A673 (cell line): ENCODE measurements around the gene TTC28. TPM values are rescaled to one million over a fixed set of nuclear protein-coding genes. Genes with fewer than 3 reads are reported as not detected.
A peak's percentile ranks its signal among the peaks of the same experiment; 100 is the strongest.

Experiments used
- BruUV-seq: library from RNA; stranded (reverse); fragments of 400-500 nt; replicated peaks from 2 replicates; lab custom pipeline; 2021; lab: Mats Ljungman, UMichigan
- CTCF ChIA-PET: fragments of 300-600 bp; sonication (Branson Sonifier 250); formaldehyde crosslinking; loops from one replicate; lab custom pipeline; 2022; ENCODE audit warnings: antibody characterized with exemption; lab: Charles Lee
- POLR2A ChIA-PET: fragments of 300-600 bp; sonication (Branson Sonifier 250); formaldehyde crosslinking; loops from one replicate; lab custom pipeline; 2022; ENCODE audit warnings: antibody characterized with exemption; ENCODE audit not compliant: low non-redundant PET; lab: Charles Lee
- DNase-seq: peaks from one replicate; pipeline ENCODE4 v3.0.0-alpha.2; 2015; ENCODE audit warnings: low spot score
- H3K27ac ChIP-seq: fragments of 200-600 bp; sonication (generic); 2 replicates; pipeline ENCODE4 v1.5.1; 2016; ENCODE audit warnings: mixed run types, low read depth, mild to moderate bottlenecking, mixed read lengths, antibody characterized with exemption, low read length; ENCODE audit not compliant: poor library complexity, severe bottlenecking
- H3K27me3 ChIP-seq: fragments of 200-600 bp; sonication (generic); replicated peaks from 2 replicates; pipeline ENCODE4 v1.6.1; 2017; ENCODE audit warnings: mixed run types, low read depth, mild to moderate bottlenecking, mixed read lengths, antibody characterized with exemption, low read length; ENCODE audit not compliant: insufficient read depth, poor library complexity
- H3K36me3 ChIP-seq: fragments of 200-600 bp; sonication (generic); 2 replicates; pipeline ENCODE4 v1.6.1; 2016; ENCODE audit warnings: mixed run types, mild to moderate bottlenecking, mixed read lengths, antibody characterized with exemption, low read length; ENCODE audit not compliant: insufficient read depth, poor library complexity, severe bottlenecking
- H3K4me1 ChIP-seq: fragments of 200-600 bp; sonication (generic); 2 replicates; pipeline ENCODE4 v1.6.1; 2017; ENCODE audit warnings: mixed run types, mild to moderate bottlenecking, mixed read lengths, antibody characterized with exemption, low read length; ENCODE audit not compliant: insufficient read depth, poor library complexity, severe bottlenecking
- H3K4me3 ChIP-seq: fragments of 200-600 bp; sonication (generic); 2 replicates; pipeline ENCODE4 v1.5.1; 2016; ENCODE audit warnings: low read depth, mixed run types, mild to moderate bottlenecking, mixed read lengths, low read length; ENCODE audit not compliant: poor library complexity, severe bottlenecking
- H3K9me3 ChIP-seq: fragments of 200-600 bp; sonication (generic); 2 replicates; pipeline ENCODE4 v1.6.1; 2016; ENCODE audit warnings: mixed run types, low read depth, mild to moderate bottlenecking, mixed read lengths, antibody characterized with exemption, low read length; ENCODE audit not compliant: poor library complexity, severe bottlenecking
- EZH2 ChIP-seq: fragments of 200-600 bp; sonication (generic); IDR thresholded peaks from 2 replicates; pipeline ENCODE4 v1.6.1; 2017; ENCODE audit warnings: borderline replicate concordance, low read depth, mild to moderate bottlenecking, mixed read lengths, antibody characterized with exemption, low read length; ENCODE audit not compliant: poor library complexity, severe bottlenecking
- intact Hi-C: fragments of 100-400 bp; cut with micrococcal nuclease; formaldehyde crosslinking; loops from one replicate; pipeline ENCODE4 v1.10.0; 2022; ENCODE audit not compliant: unreplicated experiment
- total RNA-seq: library from RNA; stranded (reverse); gene quantifications from 2 replicates; pipeline ENCODE4 v1.2.3, GENCODE V29; 2021
- TF ChIP-seq, protein P1 (sequence below): fragments of 300-800, 200-600 bp; sonication (generic); conservative IDR thresholded peaks from 2 replicates; pipeline ENCODE4 v1.5.1; 2017; ENCODE audit warnings: low read depth, mild to moderate bottlenecking, antibody characterized with exemption, low read length, moderate library complexity, mixed read lengths

TTC28 gene
- total RNA-seq, 1 experiment from 2014 or later: 48.7 TPM

DNA sequence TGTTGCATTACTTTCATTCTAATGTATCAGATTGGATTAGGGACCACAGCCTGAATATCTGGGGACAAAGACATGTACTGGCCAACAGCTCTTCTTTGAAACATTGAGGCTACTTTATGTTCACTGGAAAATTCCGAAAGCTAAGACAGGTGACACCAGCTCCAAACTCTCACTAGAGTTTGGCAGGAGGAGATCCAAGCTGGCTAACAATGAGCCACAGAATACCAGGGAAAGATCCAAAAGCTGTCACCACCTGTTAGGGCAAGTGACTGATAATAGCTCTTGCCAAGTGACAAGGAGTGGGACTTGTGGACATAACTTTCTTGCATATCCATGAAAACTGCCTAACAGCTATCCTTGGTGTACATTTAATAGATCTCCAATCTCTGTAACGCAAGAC, 333.3 kb downstream of the TTC28 start:
- POLR2A ChIA-PET: no interaction called here
- no TSS peak for BruUV-seq
- TF ChIP-seq, protein P1, sequence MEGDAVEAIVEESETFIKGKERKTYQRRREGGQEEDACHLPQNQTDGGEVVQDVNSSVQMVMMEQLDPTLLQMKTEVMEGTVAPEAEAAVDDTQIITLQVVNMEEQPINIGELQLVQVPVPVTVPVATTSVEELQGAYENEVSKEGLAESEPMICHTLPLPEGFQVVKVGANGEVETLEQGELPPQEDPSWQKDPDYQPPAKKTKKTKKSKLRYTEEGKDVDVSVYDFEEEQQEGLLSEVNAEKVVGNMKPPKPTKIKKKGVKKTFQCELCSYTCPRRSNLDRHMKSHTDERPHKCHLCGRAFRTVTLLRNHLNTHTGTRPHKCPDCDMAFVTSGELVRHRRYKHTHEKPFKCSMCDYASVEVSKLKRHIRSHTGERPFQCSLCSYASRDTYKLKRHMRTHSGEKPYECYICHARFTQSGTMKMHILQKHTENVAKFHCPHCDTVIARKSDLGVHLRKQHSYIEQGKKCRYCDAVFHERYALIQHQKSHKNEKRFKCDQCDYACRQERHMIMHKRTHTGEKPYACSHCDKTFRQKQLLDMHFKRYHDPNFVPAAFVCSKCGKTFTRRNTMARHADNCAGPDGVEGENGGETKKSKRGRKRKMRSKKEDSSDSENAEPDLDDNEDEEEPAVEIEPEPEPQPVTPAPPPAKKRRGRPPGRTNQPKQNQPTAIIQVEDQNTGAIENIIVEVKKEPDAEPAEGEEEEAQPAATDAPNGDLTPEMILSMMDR: no peak
- TF ChIP-seq EZH2: no peak
- no peak for DNase-seq
- CTCF ChIA-PET: no interaction called here
- no peaks in the 10 kb centered on the region for H3K27me3 ChIP-seq
- H3K27ac ChIP-seq: no peak overlapping the region
- no peaks in the 10 kb centered on the region for H3K9me3 ChIP-seq
- intact Hi-C loops: no loop called here
- no peaks in the 10 kb centered on the region for H3K36me3 ChIP-seq
- peaks cover 9% of the 10 kb centered on the region for H3K4me1 ChIP-seq
- H3K4me3 ChIP-seq: no peak overlapping the region

DNA sequence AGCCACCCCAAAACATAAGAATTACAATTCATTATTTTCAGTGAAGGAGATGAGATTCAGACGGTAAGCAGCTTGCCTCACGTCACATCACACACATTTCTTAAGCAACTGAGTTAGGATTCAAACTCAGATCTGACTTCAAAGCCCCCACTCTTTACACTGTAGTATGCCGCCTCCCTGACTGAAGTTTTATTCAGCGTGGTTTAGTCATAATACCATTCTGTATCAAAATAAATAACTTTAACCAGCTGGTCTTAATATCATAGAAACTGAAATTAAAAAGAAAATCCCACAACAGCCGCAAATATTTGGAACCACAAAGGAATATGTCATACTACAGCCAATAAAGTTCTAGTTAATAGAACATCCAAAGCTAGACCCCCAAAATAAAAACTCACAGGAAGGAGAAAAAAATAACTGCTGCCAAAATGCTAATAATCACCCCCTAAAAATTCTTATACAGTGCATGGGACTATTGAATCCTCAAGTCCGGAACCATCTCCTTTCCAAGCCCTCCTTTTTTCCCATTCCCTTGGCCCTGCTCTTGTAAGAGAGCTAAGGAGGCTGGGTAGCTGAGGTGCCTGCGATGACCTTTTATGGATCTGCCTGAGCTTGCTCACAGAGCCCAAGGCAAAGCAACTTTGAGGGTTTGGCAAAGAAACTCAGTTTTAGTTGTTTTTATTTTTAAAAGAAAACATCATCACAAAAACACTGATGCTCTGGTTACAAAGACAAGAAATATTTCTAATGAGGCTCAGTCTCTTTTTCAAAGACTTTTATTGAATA, 334.5 kb downstream of the TTC28 start:
- no TSS peak for BruUV-seq

DNA sequence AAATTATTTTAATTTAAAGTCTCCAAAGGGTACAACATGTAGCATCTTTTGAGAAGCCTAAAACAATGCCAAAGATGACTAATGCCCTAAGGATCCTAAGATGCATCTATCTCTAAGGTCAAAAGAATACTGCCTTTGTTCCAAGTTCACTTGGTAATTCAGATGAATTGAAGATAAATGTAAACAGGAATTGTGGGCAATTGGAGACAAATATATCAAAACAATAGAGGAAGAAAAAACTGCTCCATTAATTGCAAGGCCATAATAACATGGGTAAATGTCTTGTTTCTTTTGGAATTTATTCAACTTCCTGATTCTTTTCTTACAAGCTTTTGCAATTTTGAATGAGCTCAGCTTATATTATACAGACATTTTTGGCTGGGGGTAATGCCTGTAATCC, 338.6 kb downstream of the TTC28 start:
- peak; percentile 70 for DNase-seq
- Histone ChIP-seq H3K27me3 (no peaks in the 10 kb centered on the region), H3K9me3 (no peaks in the 10 kb centered on the region), H3K4me1 (peaks cover 12% of the 10 kb centered on the region), H3K36me3 (no peaks in the 10 kb centered on the region), H3K4me3 (no peak overlapping the region), H3K27ac (no peak overlapping the region)
- no peak for TF ChIP-seq EZH2
- TF ChIP-seq, protein P1: no peak
- intact Hi-C loops: no loop called here
- POLR2A ChIA-PET: no interaction called here
- CTCF ChIA-PET: no interaction called here
- BruUV-seq: no TSS peak

More for the DNA sequence above, 334.5 kb downstream of the TTC28 start:
- no peak overlapping the region for H3K4me3 ChIP-seq
- intact Hi-C loops: no loop called here
- H3K36me3 ChIP-seq: no peaks in the 10 kb centered on the region
- no peak overlapping the region for H3K27ac ChIP-seq
- TF ChIP-seq EZH2: no peak
- TF ChIP-seq, protein P1: no peak
- ChIA-PET CTCF (no interaction called here), POLR2A (no interaction called here)
- no peaks in the 10 kb centered on the region for H3K9me3 ChIP-seq
- H3K4me1 ChIP-seq: peaks cover 12% of the 10 kb centered on the region
- no peaks in the 10 kb centered on the region for H3K27me3 ChIP-seq
- DNase-seq: no peak
